HK-2 (cell line): Measurements from ENCODE around the gene CDK14.
"Not testable (repeated sequence)": the region's sequence is repeated elsewhere in the genome, so short reads cannot be mapped to it uniquely, and the experiment has no call there.

ENCODE experiments used
- DNase-seq: peaks from one replicate; pipeline ENCODE4 v3.0.0-alpha.2; 2018; ENCODE audit not compliant: unreplicated experiment

CDK14 gene

DNA sequence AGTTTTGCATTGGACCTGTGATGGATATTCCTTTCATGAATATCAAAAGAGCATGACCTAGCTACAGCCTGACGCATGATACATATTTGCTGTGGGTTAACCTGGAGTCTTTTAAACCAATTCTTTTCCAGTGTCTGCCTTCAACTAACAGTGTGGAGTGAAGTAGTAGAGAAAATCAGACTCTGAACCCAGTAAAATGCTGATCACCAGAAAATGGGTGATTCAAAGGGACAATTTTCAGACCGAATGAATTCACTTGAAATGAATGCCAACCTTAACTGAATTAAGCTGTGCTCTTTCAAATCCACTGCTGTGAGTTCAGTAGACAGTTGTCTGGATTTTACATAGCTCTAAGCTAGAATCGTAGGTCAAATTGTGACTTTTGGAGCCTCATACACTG lies 123.0 kb downstream of the CDK14 start:
- DNase-seq, result no peak

DNA sequence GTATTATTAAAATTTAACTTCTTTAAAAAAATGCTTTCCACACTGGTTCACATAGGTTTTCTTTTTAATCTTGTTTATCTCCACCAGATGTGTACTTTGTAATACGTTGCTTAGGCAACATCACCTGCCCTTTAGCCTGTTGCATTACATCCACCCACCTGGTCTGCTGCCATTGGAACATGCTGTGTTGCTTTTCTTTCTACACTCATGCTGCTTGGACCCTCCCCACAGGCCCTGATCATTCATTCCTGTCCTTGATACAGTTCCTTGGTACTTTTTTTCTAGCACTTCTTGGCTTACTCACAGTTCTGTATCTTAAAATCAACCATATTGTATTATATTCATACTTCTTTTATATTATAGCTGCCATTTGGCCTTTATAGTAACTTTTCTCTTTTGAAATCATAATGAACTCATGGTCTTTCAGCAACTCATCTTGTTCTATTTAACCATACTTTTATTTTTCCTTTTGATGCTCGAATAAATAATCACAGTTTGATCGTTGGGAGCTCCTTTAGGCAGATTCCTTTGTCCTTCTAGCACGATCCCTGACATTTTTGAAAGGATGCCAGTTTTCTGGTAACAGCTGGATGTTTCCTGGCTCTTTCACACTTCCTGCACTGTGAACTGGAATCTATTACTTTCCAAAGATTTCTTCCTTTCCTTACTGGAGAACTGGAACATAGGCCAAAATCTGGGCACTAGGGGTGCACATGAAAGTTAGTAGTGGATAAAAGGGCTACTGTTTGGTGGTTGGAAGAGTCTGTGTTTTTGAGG lies 125.1 kb downstream of the CDK14 start:
- no peak for DNase-seq

DNA sequence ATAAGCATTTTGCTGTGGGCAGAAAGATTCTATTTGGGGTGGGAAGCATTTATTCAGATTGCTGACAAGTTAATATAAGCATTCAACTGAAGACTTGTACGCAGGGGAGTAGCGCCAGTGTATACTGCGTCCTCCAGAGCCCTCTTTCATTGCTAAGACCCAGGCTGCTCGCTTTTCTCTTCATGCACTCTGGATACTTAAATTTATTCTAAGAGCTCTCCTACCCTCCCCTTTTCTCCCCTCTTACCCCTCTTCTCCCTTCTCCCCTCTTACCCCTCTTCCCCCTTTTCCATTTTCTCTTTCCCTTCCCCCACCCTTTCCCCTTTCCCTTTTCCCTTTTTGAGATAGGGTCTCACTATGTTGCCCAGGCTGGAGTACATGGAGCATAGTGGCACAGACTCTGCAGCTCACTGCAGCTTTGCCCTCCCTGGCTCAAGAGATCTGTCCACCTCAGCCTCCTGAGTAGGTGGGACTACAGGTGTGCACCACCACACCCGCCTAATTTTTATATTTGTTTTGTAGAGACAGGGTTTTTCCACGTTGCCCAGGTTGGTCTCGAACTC lies 125.8 kb downstream of the CDK14 start:
- no peak for DNase-seq

DNA sequence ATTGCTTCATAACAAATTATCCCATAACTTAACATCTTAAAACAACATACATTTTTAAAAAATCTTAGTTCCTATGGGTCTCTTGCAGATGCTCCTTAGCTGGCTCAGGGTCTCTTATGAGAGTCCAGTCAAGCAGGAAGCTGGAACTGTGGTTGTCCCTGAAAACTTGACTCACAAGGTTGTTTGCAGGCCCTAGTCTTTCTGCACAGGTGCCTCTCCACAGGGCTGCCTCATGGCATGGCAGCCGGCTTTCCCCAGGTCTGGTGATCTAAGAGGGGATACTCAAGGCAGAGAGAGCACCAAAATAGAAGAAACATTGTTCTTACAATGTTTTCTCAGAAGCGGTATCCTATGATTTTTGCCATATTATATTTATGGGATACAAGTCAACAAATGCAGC lies 127.1 kb downstream of the CDK14 start:
- no peak for DNase-seq

DNA sequence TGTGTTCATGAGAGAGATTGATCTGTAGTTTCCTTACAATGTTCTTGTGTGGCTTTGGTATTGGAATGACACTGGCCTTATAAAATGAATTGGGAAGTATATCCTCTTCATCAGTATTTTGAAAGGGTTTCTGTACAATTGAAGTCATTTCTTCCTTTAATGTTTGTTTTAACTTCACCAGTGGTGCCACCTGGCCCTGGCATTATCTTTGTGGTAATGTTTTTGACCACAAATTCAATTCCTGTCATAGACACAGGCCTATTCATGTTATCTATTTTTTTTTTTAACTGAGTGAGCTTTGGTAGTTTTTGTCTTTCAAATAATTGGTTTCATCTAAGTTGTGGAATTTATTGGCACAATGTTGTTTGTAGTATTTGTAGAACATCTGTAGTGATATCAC lies 127.7 kb downstream of the CDK14 start:
- no peak for DNase-seq

DNA sequence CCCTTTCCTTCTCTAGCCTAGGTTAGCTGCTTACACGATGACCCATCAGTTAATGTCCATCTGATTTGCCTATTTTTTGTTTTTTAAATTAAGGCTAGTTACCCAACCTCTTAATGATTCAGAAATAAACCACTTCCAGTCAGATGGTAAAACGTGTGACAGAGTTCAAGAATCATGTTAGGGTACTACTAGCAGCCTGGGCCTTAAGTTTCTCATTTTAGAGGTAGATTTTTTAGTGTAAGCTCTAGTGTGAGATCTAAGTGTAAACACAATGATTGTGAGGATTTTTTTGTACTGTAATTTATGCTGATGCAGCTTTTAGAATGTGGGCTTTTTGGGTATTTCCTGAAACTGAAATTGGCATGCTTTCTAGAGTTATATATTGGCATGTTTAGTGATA lies 130.0 kb downstream of the CDK14 start:
- no peak for DNase-seq

DNA sequence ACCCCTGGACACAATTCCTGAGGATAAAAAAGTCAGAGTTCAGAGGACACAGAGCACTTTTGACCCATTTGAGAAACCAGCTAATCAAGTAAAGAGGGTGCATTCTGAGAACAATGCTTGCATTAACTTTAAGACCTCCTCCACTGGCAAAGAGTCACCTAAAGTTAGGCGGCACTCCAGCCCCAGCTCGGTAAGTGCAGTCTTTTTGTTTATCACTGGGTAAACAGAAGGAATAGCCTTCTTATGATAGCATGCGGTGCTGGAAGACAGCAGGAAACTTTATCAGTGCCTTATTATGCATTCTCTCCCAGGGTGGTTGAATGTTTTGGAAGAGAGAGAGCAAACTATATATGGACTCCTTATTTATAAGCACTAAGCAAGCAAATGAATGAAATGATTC lies 130.5 kb downstream of the CDK14 start:
- DNase-seq, result no peak

DNA sequence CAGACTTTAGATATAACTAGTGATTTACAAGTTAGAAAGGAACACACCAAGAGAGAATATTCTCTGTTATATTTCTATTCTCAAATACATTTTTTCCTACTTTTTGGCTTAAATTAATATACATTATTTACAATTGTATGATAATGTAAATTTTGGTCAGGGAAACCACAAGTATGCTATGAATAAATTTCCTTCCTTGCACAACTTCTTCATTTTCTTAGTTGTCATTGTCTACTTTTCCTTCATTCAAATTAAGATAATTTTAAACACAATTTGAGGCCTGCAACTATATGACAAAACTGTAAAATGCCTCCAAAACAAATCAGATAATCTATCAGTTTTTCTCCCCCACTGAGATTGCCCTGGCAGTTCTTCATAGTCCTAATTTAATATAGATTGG lies 131.3 kb downstream of the CDK14 start:
- no peak for DNase-seq

DNA sequence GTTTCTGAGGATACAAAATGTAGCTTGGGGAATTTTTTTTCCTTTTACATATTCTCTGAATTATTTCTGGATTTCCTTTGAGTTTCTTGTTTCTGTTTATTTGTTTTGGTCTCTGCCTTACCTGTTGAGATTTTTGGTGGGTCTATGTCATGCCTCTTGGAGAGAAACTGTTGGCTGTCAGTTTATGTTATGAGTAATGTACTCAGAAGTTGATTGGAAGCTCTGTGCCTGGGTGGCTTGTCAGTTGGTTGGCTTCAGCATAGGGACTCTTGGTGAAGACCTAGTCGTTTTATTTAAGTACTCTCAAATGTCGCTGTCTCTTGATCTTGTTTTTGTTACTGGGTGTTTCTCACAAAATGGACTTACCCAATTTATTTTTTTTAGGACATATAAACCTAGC lies 132.4 kb downstream of the CDK14 start:
- no peak for DNase-seq

DNA sequence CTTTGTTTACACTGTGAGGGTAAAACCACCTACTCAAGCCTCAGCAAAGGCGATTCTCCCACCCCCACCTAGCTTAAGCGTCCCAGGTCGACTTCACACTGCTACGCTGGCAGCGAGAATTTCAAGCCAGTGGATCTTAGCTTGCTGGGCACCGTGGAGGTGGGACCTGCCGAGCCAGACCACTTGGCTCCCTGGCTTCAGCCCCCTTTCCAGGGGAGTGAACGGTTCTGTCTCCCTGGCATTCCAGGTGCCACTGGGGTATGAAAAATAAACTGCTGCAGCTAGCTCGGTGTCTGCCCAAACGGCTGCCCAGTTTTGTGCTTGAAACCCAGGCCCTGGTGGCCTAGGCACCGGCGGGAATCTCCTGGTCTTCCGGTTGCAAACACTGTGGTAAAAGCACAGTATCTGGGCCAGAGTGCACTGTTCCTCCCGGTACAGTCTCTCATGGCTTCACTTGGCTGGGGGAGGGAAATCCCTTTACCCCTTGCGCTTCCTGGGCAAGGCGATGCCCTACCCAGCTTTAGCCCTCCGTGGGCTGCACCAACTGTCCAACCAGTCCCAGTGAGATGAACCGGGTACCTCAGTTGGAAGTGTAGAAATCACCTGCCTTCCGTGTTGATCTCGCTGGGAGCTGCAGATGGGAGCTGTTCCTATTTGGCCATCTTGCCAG lies 139.6 kb downstream of the CDK14 start:
- not testable (repeated sequence) for DNase-seq

DNA sequence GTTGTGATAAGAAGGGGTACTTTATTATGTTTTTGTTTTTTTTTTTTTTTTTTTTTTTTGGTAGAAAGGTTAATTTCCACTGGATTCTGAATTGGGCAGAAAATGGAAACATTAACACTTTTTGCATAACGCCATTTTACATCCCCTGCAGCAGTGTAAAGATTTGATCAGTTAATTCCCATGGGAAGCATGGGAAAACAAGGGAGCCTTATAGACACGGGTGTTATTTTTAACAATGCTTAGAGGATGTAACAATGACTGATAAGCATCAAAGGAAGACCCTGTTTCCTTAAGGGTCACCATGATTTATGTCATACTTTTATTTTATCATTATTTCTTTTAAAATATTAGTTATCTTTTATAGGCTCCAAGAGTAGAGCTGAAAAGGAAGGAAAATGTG lies 140.2 kb downstream of the CDK14 start:
- DNase-seq, result no peak

DNA sequence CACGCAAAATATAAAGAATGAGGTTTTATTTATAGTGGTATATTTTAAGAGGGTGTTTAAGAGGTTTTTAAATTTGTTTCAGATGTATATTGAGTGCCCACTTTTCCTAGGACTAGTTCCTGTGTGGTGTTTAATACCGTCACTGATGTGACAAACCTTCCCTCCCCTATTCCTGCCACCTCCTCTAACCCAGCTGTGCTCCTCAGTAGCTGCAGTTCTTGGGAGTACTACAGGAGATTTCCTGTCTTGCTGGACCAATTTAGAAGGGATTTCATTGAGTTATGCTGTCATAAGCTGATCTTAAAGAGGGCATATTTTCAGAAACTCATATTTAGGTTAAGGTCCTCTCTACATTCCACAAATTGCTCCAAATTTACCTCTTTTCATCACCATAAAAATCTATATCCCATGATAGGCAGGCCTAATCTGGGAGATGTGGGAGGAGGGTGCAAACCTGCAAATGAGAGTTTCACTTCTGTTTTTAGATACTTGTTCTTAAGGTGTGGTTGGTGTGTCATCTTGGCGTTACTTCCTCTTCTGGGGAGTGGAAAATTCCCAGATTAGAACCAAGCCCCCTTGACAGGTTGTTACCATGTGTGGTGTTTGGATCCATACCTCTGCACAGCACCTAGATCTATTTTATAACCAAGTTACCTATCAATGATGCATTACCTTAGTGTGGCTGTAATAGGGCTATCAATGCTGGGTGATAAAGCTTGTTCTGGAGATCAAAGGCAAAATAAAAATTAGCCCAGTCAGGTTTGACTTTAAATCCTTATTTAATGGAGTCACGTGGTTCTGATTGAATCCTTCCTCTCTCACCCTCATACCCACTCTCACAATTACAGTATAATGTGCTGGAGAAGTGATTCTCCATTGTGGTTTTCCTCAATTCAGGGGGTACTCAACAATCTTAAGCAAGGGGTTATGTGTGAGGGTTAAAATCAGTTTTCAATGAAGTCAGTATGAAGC lies 141.1 kb downstream of the CDK14 start:
- DNase-seq, result no peak

DNA sequence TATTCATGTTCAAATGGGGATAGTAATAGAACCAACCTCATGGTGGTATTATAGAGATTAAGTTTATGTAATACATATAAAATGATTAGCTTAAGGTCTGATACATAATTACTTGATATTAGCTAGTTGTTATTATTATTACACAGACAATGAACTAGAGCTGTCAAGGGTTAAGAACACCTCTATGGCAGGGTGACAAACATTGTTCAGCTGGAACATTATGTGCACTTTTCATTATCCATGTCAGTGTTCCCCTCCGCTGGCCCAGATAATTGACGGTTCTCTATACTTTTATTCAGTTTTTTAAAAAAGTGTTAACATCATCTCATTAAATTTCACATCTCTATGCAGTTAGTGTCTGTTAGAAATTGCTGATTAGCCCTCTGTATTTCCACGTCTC lies 142.1 kb downstream of the CDK14 start:
- DNase-seq, result no peak

DNA sequence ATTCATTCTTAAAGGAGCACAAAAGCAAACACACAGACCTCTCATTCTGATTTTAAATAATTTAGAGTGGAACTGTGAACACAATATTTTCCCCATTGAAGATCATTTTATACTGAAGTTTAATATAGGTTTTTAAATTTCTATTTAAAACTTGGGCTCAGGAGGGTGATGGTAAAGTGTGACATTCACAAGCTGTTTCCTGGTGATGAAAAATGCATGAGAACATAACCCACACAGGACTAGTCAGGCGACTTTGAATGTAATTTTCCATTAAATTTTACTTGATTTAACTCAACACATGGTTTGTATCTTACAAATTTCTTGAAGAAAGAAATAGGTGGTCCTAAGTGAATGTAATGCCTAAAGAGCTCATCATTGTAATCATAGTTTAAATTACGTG lies 143.6 kb downstream of the CDK14 start:
- DNase-seq, result no peak

DNA sequence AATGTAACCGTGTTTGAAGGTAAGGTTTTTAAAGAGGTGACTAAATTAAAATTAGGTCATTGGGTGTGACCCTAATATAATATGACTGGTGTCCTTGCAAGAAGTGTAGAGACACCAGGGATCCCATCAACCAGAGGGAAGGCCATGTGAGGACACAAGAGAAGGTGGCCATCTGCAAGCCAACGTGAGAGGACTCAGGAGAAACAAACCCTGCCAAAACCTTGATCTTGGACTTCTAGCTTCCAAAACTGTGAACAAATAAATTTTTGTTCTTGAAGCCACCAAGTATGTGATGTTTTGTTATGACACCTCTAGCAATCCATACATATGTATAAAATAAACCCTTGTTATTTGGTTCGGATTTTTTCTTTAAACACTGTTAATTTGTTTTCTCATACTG lies 144.3 kb downstream of the CDK14 start:
- DNase-seq, result no peak

DNA sequence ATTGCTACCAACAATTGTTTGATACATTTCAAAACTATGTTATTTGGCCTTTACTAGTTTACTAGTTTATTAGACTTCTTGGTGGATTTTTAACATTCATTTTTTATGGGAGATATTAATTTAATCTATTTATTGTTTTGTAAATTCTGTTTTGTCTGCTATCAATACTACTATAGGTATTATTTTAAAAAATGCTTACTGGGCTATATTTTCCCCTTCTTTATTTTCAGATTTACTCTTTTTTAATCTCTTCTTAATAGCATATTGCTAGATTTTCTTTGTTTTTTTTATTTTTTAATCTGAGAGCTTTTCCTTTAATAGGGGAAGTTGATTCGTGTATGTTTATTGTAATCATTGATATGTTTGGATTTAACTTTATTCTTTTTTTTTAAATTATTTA lies 147.5 kb downstream of the CDK14 start:
- no peak for DNase-seq

DNA sequence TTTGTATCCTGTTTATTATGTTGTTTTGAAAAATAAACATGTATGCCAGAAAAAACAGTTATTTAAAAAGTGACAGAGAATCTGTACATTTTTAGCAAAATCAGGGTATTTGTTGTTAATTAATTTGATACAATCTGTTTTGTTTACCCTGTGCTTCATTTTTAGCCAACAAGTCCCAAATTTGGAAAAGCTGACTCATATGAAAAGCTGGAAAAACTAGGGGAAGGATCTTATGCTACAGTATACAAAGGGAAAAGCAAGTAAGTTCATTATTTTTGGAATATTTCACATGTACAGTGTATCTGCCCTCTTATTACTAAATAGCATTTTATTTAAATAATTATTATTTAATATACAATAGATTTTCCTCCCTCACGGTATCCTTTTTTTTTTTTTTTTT lies 151.4 kb downstream of the CDK14 start:
- DNase-seq, result no peak

DNA sequence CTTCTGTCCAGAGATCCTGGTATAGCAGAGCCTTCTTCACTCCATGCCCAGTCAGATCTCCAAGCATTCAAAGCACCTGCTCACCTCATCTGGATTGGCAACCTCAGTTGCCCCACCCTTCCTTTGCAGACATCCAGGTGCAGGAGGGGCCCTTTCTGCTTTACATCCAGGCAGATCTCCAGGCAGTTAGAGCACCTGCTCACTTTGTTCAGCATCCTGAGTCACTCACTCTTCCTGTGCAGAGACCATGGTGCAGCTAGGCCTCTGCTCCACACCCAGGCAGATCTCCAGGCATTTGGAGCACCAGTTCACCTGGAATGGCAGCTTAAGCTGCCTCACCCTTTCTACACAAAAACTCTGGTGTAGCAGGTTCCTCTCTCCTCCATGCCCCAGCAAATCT lies 153.1 kb downstream of the CDK14 start:
- DNase-seq, result no peak

DNA sequence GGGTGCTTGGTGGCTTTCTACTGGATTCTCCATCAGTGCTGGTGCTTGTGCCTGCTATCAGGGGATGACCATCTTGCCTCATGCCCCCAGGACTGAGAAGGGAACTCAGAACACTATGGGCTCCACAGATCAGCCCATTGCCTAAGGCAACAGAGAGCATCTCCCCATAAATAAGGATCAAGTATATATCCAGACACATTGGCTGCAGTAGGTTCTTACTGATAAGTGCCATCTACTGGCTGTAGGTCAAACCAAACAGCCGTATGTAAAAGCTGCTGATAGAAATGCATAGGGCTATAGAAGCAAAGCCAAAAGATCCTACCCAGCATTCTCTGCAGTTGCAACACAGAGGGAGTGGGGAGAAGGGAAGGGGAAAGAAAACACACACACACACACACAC lies 153.7 kb downstream of the CDK14 start:
- no peak for DNase-seq

DNA sequence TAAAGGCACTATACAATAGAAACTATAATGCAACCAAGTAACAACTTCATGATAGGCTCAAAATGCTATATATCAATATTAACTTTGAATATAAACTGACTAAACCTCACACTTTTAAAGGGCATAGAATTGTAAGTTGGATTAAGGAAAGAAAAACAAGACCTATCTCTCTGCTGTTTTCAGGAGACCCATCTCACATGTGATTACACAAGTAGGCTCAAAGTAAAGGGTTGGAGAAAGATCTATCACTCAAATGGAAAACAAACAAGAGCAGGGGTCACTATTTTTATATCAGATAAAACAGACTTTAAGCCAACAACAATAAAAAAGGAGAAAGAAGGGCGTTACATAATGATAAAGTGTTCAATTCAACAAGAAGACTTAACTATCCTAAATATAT lies 155.5 kb downstream of the CDK14 start:
- DNase-seq, result no peak

DNA sequence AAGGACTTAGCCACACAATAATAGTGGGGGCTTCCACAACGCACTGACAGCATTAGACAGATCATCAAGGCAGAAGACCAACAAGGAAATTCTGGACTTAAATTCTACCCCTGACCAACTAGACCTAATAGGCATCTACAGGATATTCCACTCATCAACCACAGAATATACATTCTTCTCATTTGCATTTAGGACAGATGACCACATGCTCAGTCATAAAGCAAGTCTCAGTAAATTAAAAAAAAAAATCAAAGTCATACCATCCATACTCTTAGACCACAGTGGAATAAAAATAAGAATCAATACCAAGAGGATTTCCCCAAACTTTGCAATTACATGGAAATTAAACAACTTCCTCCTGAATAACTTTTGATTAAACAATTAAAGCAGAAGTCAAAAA lies 155.9 kb downstream of the CDK14 start:
- DNase-seq, result no peak

DNA sequence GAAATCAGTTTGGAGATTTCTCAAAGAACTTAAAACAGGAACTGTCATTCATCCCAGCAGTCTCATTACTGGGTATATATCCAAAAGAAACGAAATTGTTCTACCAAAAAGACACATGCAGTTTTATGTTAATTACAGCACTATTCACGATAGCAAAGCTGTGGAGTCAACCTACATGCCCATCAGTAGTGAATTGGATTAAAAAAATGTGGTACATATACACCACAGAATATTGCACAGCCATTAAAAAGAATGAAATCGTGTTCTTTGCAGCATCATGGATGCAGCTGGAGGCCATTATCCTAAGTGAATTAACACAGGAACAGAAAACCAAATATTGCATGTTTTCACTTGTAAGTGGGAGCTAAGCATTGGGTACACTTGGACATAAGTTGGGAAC lies 158.9 kb downstream of the CDK14 start:
- DNase-seq, result no peak
